ENCODE results near the gene DNAJA2.

GRCh38 chr16:46986438-46986837, 13.0 kb upstream of the DNAJA2 start:
- TF ChIP-seq CTCF (conservative IDR thresholded peaks at IDR 0.05; ENCODE audit: low read length) (no peak), EZH2phosphoT487 (IDR thresholded peaks at IDR 0.05; ENCODE audit: borderline replicate concordance, low read depth, low read length) (no peak)
